H9 (cell line): ENCODE results near the gene SERPINE2. TPM values are rescaled to one million over a fixed set of nuclear protein-coding genes. Genes with fewer than 3 reads are reported as not detected.

ENCODE experiments used
- DNase-seq: peaks from one replicate; pipeline ENCODE4 v3.0.0-alpha.2; 2017
- H2AFZ ChIP-seq: one replicate; pipeline ENCODE4 v1.6.1; 2013; ENCODE audit warnings: mild to moderate bottlenecking, low read length, control low read depth, moderate library complexity
- H2AK5ac ChIP-seq: 2 replicates; pipeline ENCODE4 v1.6.1; 2013; ENCODE audit warnings: low read length, control low read depth, mixed read lengths; ENCODE audit not compliant: insufficient read length
- H2BK120ac ChIP-seq: one replicate; pipeline ENCODE4 v1.6.1; 2013; ENCODE audit warnings: low read depth, mild to moderate bottlenecking, low read length, control low read depth, inconsistent platforms; ENCODE audit not compliant: poor library complexity, severe bottlenecking
- H2BK12ac ChIP-seq: 2 replicates; pipeline ENCODE4 v1.6.1; 2013; ENCODE audit warnings: low read length, control low read depth, mixed read lengths, low read depth; ENCODE audit not compliant: insufficient read length
- H2BK15ac ChIP-seq: 2 replicates; pipeline ENCODE4 v1.6.1; 2013; ENCODE audit warnings: low read depth, low read length, control low read depth
- H2BK20ac ChIP-seq: one replicate; pipeline ENCODE4 v1.6.1; 2013; ENCODE audit warnings: low read depth, mild to moderate bottlenecking, low read length, control low read depth, inconsistent platforms; ENCODE audit not compliant: poor library complexity, severe bottlenecking
- H2BK5ac ChIP-seq: 2 replicates; pipeline ENCODE4 v1.6.1; 2013; ENCODE audit warnings: low read length, control low read depth, mixed read lengths; ENCODE audit not compliant: insufficient read length
- H3K14ac ChIP-seq: 2 replicates; pipeline ENCODE4 v1.6.1; 2013; ENCODE audit warnings: low read length, control low read depth; ENCODE audit not compliant: insufficient read depth
- H3K18ac ChIP-seq: 2 replicates; pipeline ENCODE4 v1.6.1; 2013; ENCODE audit warnings: low read depth, mild to moderate bottlenecking, mixed read lengths, low read length, control low read depth; ENCODE audit not compliant: insufficient read length
- H3K23ac ChIP-seq: 2 replicates; pipeline ENCODE4 v1.6.1; 2013; ENCODE audit warnings: low read length, control low read depth, mixed read lengths, low read depth; ENCODE audit not compliant: insufficient read length
- H3K23me2 ChIP-seq: 2 replicates; pipeline ENCODE4 v1.6.1; 2013; ENCODE audit warnings: low read depth, mild to moderate bottlenecking, mixed read lengths, low read length, control low read depth; ENCODE audit not compliant: insufficient read length, poor library complexity, severe bottlenecking
- H3K27ac ChIP-seq: 2 replicates; pipeline ENCODE4 v1.5.1; 2013; ENCODE audit warnings: low read length, control low read depth, mixed read lengths, low read depth; ENCODE audit not compliant: insufficient read length
- H3K27me3 ChIP-seq: 2 replicates; pipeline ENCODE4 v1.6.1; 2013; ENCODE audit warnings: low read length, control low read depth, inconsistent platforms; ENCODE audit not compliant: insufficient read depth
- H3K4ac ChIP-seq: 2 replicates; pipeline ENCODE4 v1.6.1; 2013; ENCODE audit warnings: low read depth, mild to moderate bottlenecking, control low read depth, inconsistent platforms, low read length, moderate library complexity
- H3K4me1 ChIP-seq: 2 replicates; pipeline ENCODE4 v1.6.1; 2013; ENCODE audit warnings: low read length, control low read depth, inconsistent platforms; ENCODE audit not compliant: insufficient read depth
- H3K4me2 ChIP-seq: 2 replicates; pipeline ENCODE4 v1.6.1; 2013; ENCODE audit warnings: low read length, control low read depth, mixed read lengths; ENCODE audit not compliant: insufficient read length, insufficient read depth
- H3K56ac ChIP-seq: 2 replicates; pipeline ENCODE4 v1.6.1; 2013; ENCODE audit warnings: low read depth, mild to moderate bottlenecking, mixed read lengths, low read length, control low read depth; ENCODE audit not compliant: insufficient read length
- H3K79me1 ChIP-seq: 2 replicates; pipeline ENCODE4 v1.6.1; 2013; ENCODE audit warnings: low read depth, mild to moderate bottlenecking, moderate library complexity, low read length, control low read depth, inconsistent platforms; ENCODE audit not compliant: insufficient read depth, poor library complexity, severe bottlenecking
- H3K79me2 ChIP-seq: 2 replicates; pipeline ENCODE4 v1.6.1; 2013; ENCODE audit warnings: low read length, control low read depth, inconsistent platforms; ENCODE audit not compliant: insufficient read depth
- H3K9ac ChIP-seq: 2 replicates; pipeline ENCODE4 v1.6.1; 2013; ENCODE audit warnings: low read length, control low read depth, mixed read lengths; ENCODE audit not compliant: insufficient read length; ENCODE audit errors: extremely low read depth
- H3K9me3 ChIP-seq: one replicate; pipeline ENCODE4 v1.6.1; 2013; ENCODE audit warnings: low read depth, low read length, inconsistent platforms; ENCODE audit not compliant: control insufficient read depth
- H3T11ph ChIP-seq: one replicate; pipeline ENCODE4 v1.6.1; 2013; ENCODE audit warnings: mild to moderate bottlenecking, low read length, control low read depth, inconsistent platforms
- H4K20me1 ChIP-seq: one replicate; pipeline ENCODE4 v1.6.1; 2013; ENCODE audit not compliant: control insufficient read depth, insufficient read length, insufficient read depth
- H4K5ac ChIP-seq: 2 replicates; pipeline ENCODE4 v1.6.1; 2013; ENCODE audit warnings: low read depth, mild to moderate bottlenecking, mixed read lengths, low read length, control low read depth; ENCODE audit not compliant: insufficient read length
- H4K8ac ChIP-seq: replicated peaks from 2 replicates; pipeline ENCODE4 v1.6.1; 2013; ENCODE audit warnings: low read length, control low read depth, mixed read lengths, low read depth; ENCODE audit not compliant: insufficient read length
- H4K91ac ChIP-seq: 2 replicates; pipeline ENCODE4 v1.6.1; 2013; ENCODE audit warnings: low read depth, mild to moderate bottlenecking, moderate library complexity, mixed read lengths, low read length, control low read depth; ENCODE audit not compliant: insufficient read length
- H3K27ac Mint-ChIP-seq, 3 experiments: 2 replicates in 2 of 3; 3 replicates in 1 of 3; pipeline ENCODE4 v1.8.0; 2020 to 2021; ENCODE audit warnings: mixed read lengths in 3 of 3, mild to moderate bottlenecking in 1 of 3, moderate library complexity in 1 of 3
- H3K27me3 Mint-ChIP-seq: 2 replicates; pipeline ENCODE4 v1.8.0; 2021; ENCODE audit warnings: low read depth, mild to moderate bottlenecking, moderate library complexity, mixed read lengths
- H3K36me3 Mint-ChIP-seq, 3 experiments: 2 replicates in 2 of 3; 3 replicates in 1 of 3; pipeline ENCODE4 v1.8.0; 2020 to 2021; ENCODE audit warnings: low read depth in 3 of 3, mixed read lengths in 3 of 3; ENCODE audit not compliant: insufficient read depth in 1 of 3
- H3K4me1 Mint-ChIP-seq, 2 experiments: 2 replicates each; pipeline ENCODE4 v1.8.0; 2020; ENCODE audit warnings: mixed read lengths in 2 of 2
- H3K4me3 Mint-ChIP-seq, 2 experiments: 2 replicates in 1 of 2; 3 replicates in 1 of 2; pipeline ENCODE4 v1.8.0; 2020 to 2021; ENCODE audit warnings: mild to moderate bottlenecking in 2 of 2, mixed read lengths in 2 of 2, moderate library complexity in 1 of 2
- H3K9me3 Mint-ChIP-seq, 2 experiments: 2 replicates in 1 of 2; 3 replicates in 1 of 2; pipeline ENCODE4 v1.8.0; 2020; ENCODE audit warnings: mild to moderate bottlenecking in 2 of 2, mixed read lengths in 2 of 2, moderate library complexity in 1 of 2
- CTCF ChIP-seq: fragments of 200-600 bp; sonication (generic); conservative IDR thresholded peaks from 3 replicates; pipeline ENCODE4 v1.8.0; 2021; ENCODE audit warnings: antibody characterized with exemption, mild to moderate bottlenecking
- WGBS: extraction: QIAGEN DNeasy Blood & Tissue Kit; methylation state at CpG from one replicate; pipeline ENCODE4 v1.1.7; 2013; ENCODE audit warnings: missing lambda C conversion rate, low lambda C conversion rate, mixed read lengths; ENCODE audit not compliant: insufficient read length; ENCODE audit errors: extremely low coverage; 5-methylcytosine and 5-hydroxymethylcytosine counted together
- total RNA-seq: library from RNA; stranded (reverse); gene quantifications from 2 replicates; pipeline ENCODE4 v1.2.1, GENCODE V29; 2021

SERPINE2 gene
- total RNA-seq, 1 experiment from 2014 or later, result 40.0 TPM

- Histone ChIP-seq H3K4ac (no peak overlapping the region), H3T11ph (no peak overlapping the region), H4K91ac (no peak overlapping the region), H3K23me2 (no peaks in the 10 kb centered on the region), H2BK20ac (no peak overlapping the region), H3K56ac (no peak overlapping the region), H3K4me1 (no peaks in the 10 kb centered on the region), H2BK15ac (no peak overlapping the region), H4K8ac (no peak overlapping the region), H3K79me2 (no peaks in the 10 kb centered on the region), H2AFZ (no peak overlapping the region), H2BK12ac (no peak overlapping the region), H3K79me1 (no peaks in the 10 kb centered on the region), H3K27ac (no peak overlapping the region), H3K27me3 (no peaks in the 10 kb centered on the region), H3K4me2 (no peak overlapping the region), H4K5ac (no peak overlapping the region), H2BK5ac (no peak overlapping the region), H3K9me3 (no peaks in the 10 kb centered on the region), H4K20me1 (no peaks in the 10 kb centered on the region), H3K9ac (no peak overlapping the region), H3K23ac (no peak overlapping the region), H2BK120ac (no peak overlapping the region), H3K14ac (no peak overlapping the region), H3K18ac (no peak overlapping the region), H2AK5ac (no peak overlapping the region)
- no peak for TF ChIP-seq CTCF
- Mint-ChIP-seq H3K9me3 (no peaks in the 10 kb centered on the region; a peak in 1 of 5 replicates), H3K36me3 (peaks cover 0 to 4% (median 4%) of the 10 kb centered on the region in 3 experiments; a peak in 3 of 7 replicates), H3K4me1 (peaks cover 3% of the 10 kb centered on the region in 2 experiments; a peak in 3 of 4 replicates), H3K4me3 (no peak overlapping the region), H3K27me3 (no peaks in the 10 kb centered on the region), H3K27ac (no peak overlapping the region)
- no CpG with 5 or more reads among the region's 3 CpGs for WGBS
- no peak for DNase-seq
Observed at GRCh38 chr2:224016963-224017362, 22.1 kb downstream of the SERPINE2 start.
